GM06990 (cell line): ENCODE data around the gene ASIP.

Experiments
- DNase-seq: peaks from one replicate; pipeline ENCODE4 v3.0.0-alpha.2; 2011; ENCODE audit not compliant: insufficient read length; ENCODE audit errors: extremely low read depth
- H3K27me3 ChIP-seq: replicated peaks from 2 replicates; pipeline ENCODE4 v1.6.0; 2011; ENCODE audit warnings: low read length; ENCODE audit not compliant: control insufficient read depth, insufficient read depth
- H3K36me3 ChIP-seq: 2 replicates; pipeline ENCODE4 v1.5.1; 2011; ENCODE audit warnings: low read length; ENCODE audit not compliant: control insufficient read depth, insufficient read depth
- H3K4me3 ChIP-seq: replicated peaks from 2 replicates; pipeline ENCODE4 v1.5.1; 2011; ENCODE audit warnings: low read depth, mild to moderate bottlenecking, control low read depth, low read length
- TF ChIP-seq, protein P1 (sequence below): IDR thresholded peaks from 2 replicates; pipeline ENCODE4 v1.5.1; 2011; ENCODE audit warnings: low read length, control low read depth, mild to moderate bottlenecking, inconsistent platforms; ENCODE audit not compliant: insufficient read depth, poor library complexity, severe bottlenecking

Gene ASIP

DNA sequence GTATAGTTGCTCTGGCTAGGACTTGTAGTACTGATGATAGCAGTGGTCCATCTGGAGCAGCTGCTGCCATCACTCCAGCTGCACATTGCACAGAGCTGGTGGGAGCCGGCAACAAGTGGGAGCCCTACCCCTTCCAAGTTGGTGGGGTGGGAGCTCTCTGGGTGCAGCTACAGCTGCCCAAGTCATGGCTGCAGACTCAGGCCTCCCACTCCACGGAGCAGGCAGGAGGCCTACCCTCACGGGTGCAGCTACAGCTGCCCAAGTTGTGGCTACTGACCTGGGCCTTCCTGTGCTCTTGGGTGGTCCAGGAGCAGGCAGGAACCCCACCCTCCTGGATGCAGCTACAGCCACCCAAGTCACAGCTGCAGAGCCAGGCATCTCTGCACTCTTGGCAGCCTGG, 32.1 kb upstream of the ASIP start:
- no peaks in the 10 kb centered on the region for H3K27me3 ChIP-seq
- TF ChIP-seq, protein P1, sequence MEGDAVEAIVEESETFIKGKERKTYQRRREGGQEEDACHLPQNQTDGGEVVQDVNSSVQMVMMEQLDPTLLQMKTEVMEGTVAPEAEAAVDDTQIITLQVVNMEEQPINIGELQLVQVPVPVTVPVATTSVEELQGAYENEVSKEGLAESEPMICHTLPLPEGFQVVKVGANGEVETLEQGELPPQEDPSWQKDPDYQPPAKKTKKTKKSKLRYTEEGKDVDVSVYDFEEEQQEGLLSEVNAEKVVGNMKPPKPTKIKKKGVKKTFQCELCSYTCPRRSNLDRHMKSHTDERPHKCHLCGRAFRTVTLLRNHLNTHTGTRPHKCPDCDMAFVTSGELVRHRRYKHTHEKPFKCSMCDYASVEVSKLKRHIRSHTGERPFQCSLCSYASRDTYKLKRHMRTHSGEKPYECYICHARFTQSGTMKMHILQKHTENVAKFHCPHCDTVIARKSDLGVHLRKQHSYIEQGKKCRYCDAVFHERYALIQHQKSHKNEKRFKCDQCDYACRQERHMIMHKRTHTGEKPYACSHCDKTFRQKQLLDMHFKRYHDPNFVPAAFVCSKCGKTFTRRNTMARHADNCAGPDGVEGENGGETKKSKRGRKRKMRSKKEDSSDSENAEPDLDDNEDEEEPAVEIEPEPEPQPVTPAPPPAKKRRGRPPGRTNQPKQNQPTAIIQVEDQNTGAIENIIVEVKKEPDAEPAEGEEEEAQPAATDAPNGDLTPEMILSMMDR, result no peak
- no peaks in the 10 kb centered on the region for H3K36me3 ChIP-seq
- no peak for DNase-seq
- no peak overlapping the region for H3K4me3 ChIP-seq

DNA sequence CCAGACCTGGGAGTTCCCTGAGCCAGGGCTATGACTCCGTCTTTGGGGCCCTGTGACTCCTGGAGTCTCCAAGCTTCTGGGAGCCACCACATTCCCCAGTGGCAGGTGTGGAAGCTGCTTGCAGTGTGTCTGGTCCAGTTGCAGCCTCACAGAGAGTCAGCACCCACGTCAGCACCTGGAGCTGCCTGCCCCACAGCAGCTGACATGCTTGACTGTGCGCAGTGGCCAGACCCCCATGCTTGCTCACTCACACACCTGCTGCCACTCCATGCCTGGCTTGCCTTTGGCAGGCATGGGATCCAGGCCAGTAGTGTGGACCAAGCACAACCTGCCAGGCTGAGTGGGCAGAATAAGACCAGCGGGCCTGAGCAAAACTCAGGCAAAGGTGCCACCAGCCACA, 31.0 kb upstream of the ASIP start:
- DNase-seq, result no peak
- TF ChIP-seq, protein P1, result no peak
- Histone ChIP-seq H3K27me3 (no peaks in the 10 kb centered on the region; the same call in 1 of the 2 replicates), H3K4me3 (no peak overlapping the region), H3K36me3 (no peaks in the 10 kb centered on the region)

- Histone ChIP-seq H3K27me3 (no peaks in the 10 kb centered on the region; the same call in 1 of the 2 replicates), H3K36me3 (no peaks in the 10 kb centered on the region), H3K4me3 (no peak overlapping the region)
- no peak for DNase-seq
- TF ChIP-seq, protein P1, result no peak
Measured at GRCh38 chr20:34211591-34211990, 29.6 kb upstream of the ASIP start.

DNA sequence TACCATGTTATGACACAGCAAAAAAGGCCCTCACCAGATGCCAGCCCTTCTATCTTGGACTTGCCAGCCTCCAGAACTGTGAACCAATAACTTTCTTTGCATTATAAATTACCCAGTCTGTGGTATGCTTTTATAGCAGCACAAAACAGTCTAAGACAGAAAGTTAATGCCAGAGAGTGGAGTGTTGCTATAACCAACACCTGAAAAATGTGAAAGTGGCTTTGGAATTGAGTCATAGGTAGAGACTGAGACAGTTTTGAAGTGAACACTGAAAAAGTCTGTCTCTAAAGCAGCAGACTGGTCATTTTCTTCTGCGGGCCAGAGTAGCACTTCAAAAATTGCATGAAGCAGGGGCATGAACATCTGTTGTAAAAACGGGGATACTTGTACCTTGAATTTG, 28.0 kb upstream of the ASIP start:
- no peak for DNase-seq
- TF ChIP-seq, protein P1, result no peak
- H3K27me3 ChIP-seq, result no peaks in the 10 kb centered on the region; the same call in 1 of the 2 replicates
- no peak overlapping the region for H3K4me3 ChIP-seq
- no peaks in the 10 kb centered on the region for H3K36me3 ChIP-seq

DNA sequence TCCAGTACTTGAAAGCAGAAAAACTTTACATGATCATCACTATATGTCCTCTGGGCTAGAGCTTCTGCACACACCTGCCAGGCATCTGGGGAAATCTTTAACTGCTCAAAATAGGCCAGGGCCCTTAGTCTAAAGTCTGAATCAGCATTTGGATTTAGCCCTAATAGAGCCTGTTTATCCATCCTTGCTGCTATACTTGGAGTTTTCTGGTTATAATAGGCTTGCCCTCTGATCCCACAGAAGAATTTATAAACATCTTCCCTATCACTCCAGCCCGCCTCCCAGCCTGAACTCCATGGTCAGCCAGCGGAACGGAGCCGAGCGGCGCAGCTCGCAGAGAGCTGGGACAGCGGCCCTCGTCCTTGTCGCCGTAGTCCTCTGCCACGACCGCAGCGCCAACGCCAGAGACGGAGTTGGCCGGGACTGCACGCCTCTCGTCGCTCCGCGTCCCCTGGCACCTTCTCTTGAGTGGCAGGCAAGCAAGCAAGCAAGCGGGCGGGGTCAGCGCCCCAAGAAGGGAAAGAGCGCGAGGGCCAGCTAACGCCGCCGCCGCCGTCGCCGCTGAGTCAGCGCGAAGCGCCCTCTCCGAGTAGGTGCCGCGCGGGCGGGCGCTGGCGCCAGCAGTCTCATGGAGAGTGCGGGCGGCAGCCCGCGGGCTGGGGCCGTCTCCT, 25.4 kb upstream of the ASIP start:
- H3K36me3 ChIP-seq, result no peaks in the 10 kb centered on the region
- TF ChIP-seq, protein P1, result no peak
- H3K4me3 ChIP-seq, result no peak overlapping the region
- peak; percentile 30 for DNase-seq
- H3K27me3 ChIP-seq, result no peaks in the 10 kb centered on the region; the same call in 1 of the 2 replicates

DNA sequence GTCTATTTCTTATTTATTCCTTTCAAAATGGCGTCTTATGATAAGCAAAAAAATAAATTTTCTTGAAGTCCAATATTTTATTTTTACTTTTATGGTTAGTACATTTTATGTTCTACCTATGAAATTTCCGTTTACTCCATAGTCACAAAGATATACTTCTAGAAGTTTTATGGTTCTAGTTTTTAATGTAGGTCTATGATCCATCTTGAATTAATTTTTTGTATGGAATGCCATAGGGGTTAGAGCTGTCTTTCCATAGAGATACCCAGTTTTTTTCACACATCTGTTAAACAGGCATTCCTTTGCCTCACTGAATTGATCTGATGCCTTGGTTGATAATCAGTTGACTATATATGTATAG, 24.9 kb upstream of the ASIP start:
- Histone ChIP-seq H3K36me3 (no peaks in the 10 kb centered on the region), H3K27me3 (no peaks in the 10 kb centered on the region; the same call in 1 of the 2 replicates), H3K4me3 (no peak overlapping the region)
- DNase-seq, result no peak
- TF ChIP-seq, protein P1, result no peak
